OCI-LY1 (cell line): ENCODE data around the gene BCL2A1.

Experiments
- H2AFZ ChIP-seq: fragments of 200-600 bp; sonication (generic), shearing (Covaris generic); 2 replicates; pipeline ENCODE4 v1.6.0; 2014; ENCODE audit warnings: antibody characterized with exemption, mild to moderate bottlenecking, low read length
- H3F3A ChIP-seq: fragments of 200-600 bp; sonication (generic), shearing (Covaris generic); 2 replicates; pipeline ENCODE4 v1.6.0; 2014; ENCODE audit warnings: mild to moderate bottlenecking, antibody characterized with exemption, low read length, moderate library complexity; ENCODE audit not compliant: insufficient read depth
- H3K27ac ChIP-seq: fragments of 200-600 bp; sonication (generic); 2 replicates; pipeline ENCODE4 v1.5.1; 2014; ENCODE audit warnings: low read length, mixed run types, mild to moderate bottlenecking, low read depth; ENCODE audit not compliant: poor library complexity, severe bottlenecking
- H3K27me3 ChIP-seq: fragments of 200-600 bp; sonication (generic); 2 replicates; pipeline ENCODE4 v1.6.0; 2014; ENCODE audit warnings: antibody characterized with exemption, mild to moderate bottlenecking, low read length, moderate library complexity; ENCODE audit not compliant: insufficient read depth
- H3K36me3 ChIP-seq: fragments of 200-600 bp; sonication (generic); 2 replicates; pipeline ENCODE4 v1.6.1; 2014; ENCODE audit warnings: mild to moderate bottlenecking, antibody characterized with exemption, low read length, moderate library complexity, mixed read lengths; ENCODE audit not compliant: insufficient read depth
- H3K4me1 ChIP-seq: fragments of 200-600 bp; sonication (generic); 2 replicates; pipeline ENCODE4 v1.5.1; 2014; ENCODE audit warnings: mild to moderate bottlenecking, low read length, moderate library complexity; ENCODE audit not compliant: insufficient read depth, severe bottlenecking
- H3K4me2 ChIP-seq: fragments of 200-600 bp; sonication (generic), shearing (Covaris generic); 2 replicates; pipeline ENCODE4 v1.6.1; 2014; ENCODE audit warnings: low read length
- H3K4me3 ChIP-seq: fragments of 200-600 bp; sonication (generic); 2 replicates; pipeline ENCODE4 v1.5.1; 2014; ENCODE audit warnings: low read length, low read depth, mild to moderate bottlenecking, mixed read lengths; ENCODE audit not compliant: poor library complexity, severe bottlenecking
- H3K79me2 ChIP-seq: fragments of 200-600 bp; shearing (Covaris generic); 2 replicates; pipeline ENCODE4 v1.6.1; 2016; ENCODE audit warnings: mixed run types, low read length, mixed read lengths; ENCODE audit not compliant: insufficient read depth
- H3K9ac ChIP-seq: fragments of 200-600 bp; sonication (generic), shearing (Covaris generic); 2 replicates; pipeline ENCODE4 v1.6.1; 2014; ENCODE audit warnings: mild to moderate bottlenecking, low read length, mixed read lengths
- H3K9me2 ChIP-seq: fragments of 200-600 bp; sonication (generic), shearing (Covaris generic); 2 replicates; pipeline ENCODE4 v1.6.1; 2014; ENCODE audit warnings: low read depth, mild to moderate bottlenecking, low read length, mixed read lengths
- H3K9me3 ChIP-seq: fragments of 200-600 bp; shearing (Covaris generic); 2 replicates; pipeline ENCODE4 v1.6.1; 2014; ENCODE audit warnings: low read length, mixed read lengths
- H4K20me1 ChIP-seq: fragments of 200-600 bp; sonication (generic), shearing (Covaris generic); 2 replicates; pipeline ENCODE4 v1.6.0; 2016; ENCODE audit warnings: mild to moderate bottlenecking, low read length; ENCODE audit not compliant: insufficient read depth
- CTCF ChIP-seq: fragments of 200-600 bp; sonication (generic), shearing (Covaris generic); IDR thresholded peaks from 2 replicates; pipeline ENCODE4 v1.5.1; 2017; ENCODE audit warnings: mild to moderate bottlenecking, antibody characterized with exemption, low read length, moderate library complexity, mixed read lengths
- EZH2 ChIP-seq: fragments of 200-600 bp; sonication (generic), shearing (Covaris generic); IDR thresholded peaks from 2 replicates; pipeline ENCODE4 v1.8.0; 2017; ENCODE audit warnings: borderline replicate concordance, mixed run types, mild to moderate bottlenecking, antibody characterized with exemption, low read length, moderate library complexity, mixed read lengths

Gene BCL2A1

GRCh38 chr15:79956354-79956939 is 14.5 kb downstream of the BCL2A1 start:
- Histone ChIP-seq H3K27ac (no peak overlapping the region), H3F3A (0 out of 2 replicates have a peak, but pooled peaks cover 3% of the 10 kb centered on the region), H3K4me2 (no peak overlapping the region), H2AFZ (no peak overlapping the region), H3K9ac (no peak overlapping the region; the same call in 1 of the 2 replicates), H3K4me3 (no peak overlapping the region), H3K79me2 (no peaks in the 10 kb centered on the region), H3K4me1 (peaks cover 65% of the 10 kb centered on the region), H3K9me2 (no peaks in the 10 kb centered on the region), H4K20me1 (no peaks in the 10 kb centered on the region), H3K27me3 (no peaks in the 10 kb centered on the region), H3K36me3 (no peaks in the 10 kb centered on the region; the same call in 1 of the 2 replicates), H3K9me3 (no peaks in the 10 kb centered on the region)
- TF ChIP-seq EZH2 = no peak

- H3K27ac ChIP-seq = no peak overlapping the region
- H3K9me3 ChIP-seq = no peaks in the 10 kb centered on the region
- H3K79me2 ChIP-seq = no peaks in the 10 kb centered on the region
- H3F3A ChIP-seq = 0 out of 2 replicates have a peak, but pooled peaks cover 3% of the 10 kb centered on the region
- H3K36me3 ChIP-seq = no peaks in the 10 kb centered on the region; the same call in 1 of the 2 replicates
- H2AFZ ChIP-seq = no peak overlapping the region
- no peaks in the 10 kb centered on the region for H3K9me2 ChIP-seq
- no peak overlapping the region for H3K4me2 ChIP-seq
- H3K4me3 ChIP-seq = no peak overlapping the region
- H4K20me1 ChIP-seq = no peaks in the 10 kb centered on the region
- H3K9ac ChIP-seq = no peak overlapping the region
- peaks cover 52% of the 10 kb centered on the region for H3K4me1 ChIP-seq
- TF ChIP-seq CTCF (no peak), EZH2 (no peak)
- H3K27me3 ChIP-seq = no peaks in the 10 kb centered on the region
Observed at GRCh38 chr15:79954661-79955060, 16.3 kb downstream of the BCL2A1 start.

- Histone ChIP-seq H2AFZ (no peak overlapping the region), H3K36me3 (no peaks in the 10 kb centered on the region), H4K20me1 (no peaks in the 10 kb centered on the region), H3K27ac (no peak overlapping the region), H3K4me2 (no peak overlapping the region), H3K9me2 (no peaks in the 10 kb centered on the region), H3K9me3 (no peaks in the 10 kb centered on the region), H3K79me2 (no peaks in the 10 kb centered on the region), H3K4me3 (no peak overlapping the region), H3K27me3 (no peaks in the 10 kb centered on the region), H3K9ac (no peak overlapping the region), H3K4me1 (peaks cover 45% of the 10 kb centered on the region), H3F3A (0 out of 2 replicates have a peak, but pooled peaks cover 3% of the 10 kb centered on the region)
- TF ChIP-seq CTCF (no peak), EZH2 (no peak)
Observed at GRCh38 chr15:79953951-79954444, 17.0 kb downstream of the BCL2A1 start.

- Histone ChIP-seq H3K79me2 (no peaks in the 10 kb centered on the region), H3K4me1 (peaks cover 39% of the 10 kb centered on the region), H3K9me3 (no peaks in the 10 kb centered on the region), H3F3A (0 out of 2 replicates have a peak, but pooled peaks cover 3% of the 10 kb centered on the region), H2AFZ (no peak overlapping the region), H3K27ac (no peak overlapping the region), H3K27me3 (no peaks in the 10 kb centered on the region), H3K4me3 (no peak overlapping the region), H3K36me3 (no peaks in the 10 kb centered on the region), H3K9ac (no peak overlapping the region), H3K9me2 (no peaks in the 10 kb centered on the region), H4K20me1 (no peaks in the 10 kb centered on the region), H3K4me2 (no peak overlapping the region)
- TF ChIP-seq CTCF = no peak
- TF ChIP-seq EZH2 = no peak
Observed at GRCh38 chr15:79952329-79952728, 18.7 kb downstream of the BCL2A1 start.
